M059J (cell line): ENCODE results near the gene ZNF506. TPM values are rescaled to one million over a fixed set of nuclear protein-coding genes. Genes with fewer than 3 reads are reported as not detected.
"Not testable (repeated sequence)": the region's sequence is repeated elsewhere in the genome, so short reads cannot be mapped to it uniquely, and the experiment has no call there.

Experiments
- DNase-seq: peaks from one replicate; pipeline ENCODE4 v3.0.0-alpha.2; 2012; ENCODE audit warnings: low read depth
- total RNA-seq: library from RNA; depleted of rRNA; stranded (reverse); fragments of >200 nt; shearing (Covaris generic); gene quantifications from 2 replicates; pipeline ENCODE4 v1.2.3, GENCODE V29; 2014

Gene ZNF506
- total RNA-seq, 1 experiment from 2014 or later: 8.0 TPM

DNA sequence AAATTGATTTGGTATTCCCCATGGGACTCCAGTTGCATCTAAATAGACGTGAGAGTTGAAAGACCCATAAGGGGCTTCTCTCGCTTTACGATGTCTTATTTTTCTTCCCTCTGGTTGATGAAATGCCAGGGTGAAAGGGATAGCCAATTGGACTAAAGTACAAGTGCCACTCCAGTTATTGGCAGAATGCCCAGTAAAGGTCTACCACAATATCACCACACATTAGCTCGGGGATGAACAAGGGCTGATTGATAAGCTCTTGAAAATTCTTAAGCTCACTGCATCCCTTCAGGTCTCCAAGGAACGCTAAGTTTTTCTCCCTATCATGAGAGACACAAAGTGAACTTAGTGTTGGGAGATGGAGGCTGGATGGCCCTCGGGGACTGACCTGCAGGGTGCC lies 39.8 kb downstream of the ZNF506 start:
- DNase-seq: peak; percentile 46

GRCh38 chr19:19778666-19779065 lies 42.9 kb downstream of the ZNF506 start:
- DNase-seq: no peak

- DNase-seq: no peak
Observed at GRCh38 chr19:19777692-19778091, 43.9 kb downstream of the ZNF506 start.

DNA sequence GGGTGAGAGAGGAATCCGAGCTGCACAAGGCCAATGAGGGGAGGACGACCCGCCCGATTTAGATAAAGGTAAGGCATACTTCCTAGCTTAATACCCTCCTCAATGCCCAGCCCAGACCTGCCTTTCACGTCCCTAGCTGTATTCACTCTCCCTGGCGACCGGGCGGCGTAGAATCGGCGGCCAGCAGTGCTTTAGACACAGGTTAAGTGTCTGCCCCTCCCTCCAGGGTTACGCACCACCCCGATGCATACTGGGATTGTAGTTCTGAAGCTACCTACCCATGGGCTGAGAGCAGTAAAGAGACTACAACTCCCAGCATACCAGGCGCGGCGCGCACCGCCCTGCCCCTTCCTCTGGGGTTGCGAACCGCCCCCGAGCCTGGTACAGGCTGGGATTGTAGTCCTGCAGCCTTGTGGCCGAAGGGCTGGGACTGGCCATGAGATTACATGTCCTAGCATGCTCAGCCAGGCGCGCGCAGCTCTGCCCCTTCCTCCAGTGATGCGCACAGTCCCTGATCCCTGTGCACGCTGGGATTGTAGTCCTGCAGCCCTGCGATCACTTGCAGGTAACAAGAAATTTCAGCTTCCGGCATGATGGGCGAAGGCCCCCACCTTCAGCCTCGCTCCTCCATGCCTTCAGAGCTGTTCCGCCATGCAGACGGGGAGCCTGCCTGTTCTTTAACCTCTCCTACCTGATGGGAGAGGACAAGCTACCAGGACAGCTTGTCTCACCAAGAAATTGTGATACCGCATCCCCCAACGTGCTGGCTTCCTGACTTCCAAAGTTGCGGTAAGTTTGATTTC lies 45.1 kb downstream of the ZNF506 start:
- DNase-seq: peak; percentile 99

DNA sequence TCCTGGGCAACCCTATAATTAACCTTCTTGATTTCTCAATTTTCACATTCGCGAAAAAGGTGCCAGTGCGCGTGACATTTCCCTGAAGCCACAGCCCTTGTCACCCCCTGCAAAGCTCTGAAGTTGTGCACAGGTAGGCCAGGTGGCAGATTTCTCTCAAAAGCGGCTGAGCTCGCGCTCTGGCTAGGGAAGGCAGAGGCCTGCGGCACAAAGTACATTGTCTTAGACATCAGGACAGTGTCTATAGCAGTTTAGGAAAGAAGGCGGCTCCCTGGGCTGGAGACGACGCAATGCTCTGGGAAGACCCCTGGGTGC lies 45.7 kb downstream of the ZNF506 start:
- no peak for DNase-seq

- DNase-seq: no peak
Observed at GRCh38 chr19:19774354-19775033, 47.1 kb downstream of the ZNF506 start.

DNA sequence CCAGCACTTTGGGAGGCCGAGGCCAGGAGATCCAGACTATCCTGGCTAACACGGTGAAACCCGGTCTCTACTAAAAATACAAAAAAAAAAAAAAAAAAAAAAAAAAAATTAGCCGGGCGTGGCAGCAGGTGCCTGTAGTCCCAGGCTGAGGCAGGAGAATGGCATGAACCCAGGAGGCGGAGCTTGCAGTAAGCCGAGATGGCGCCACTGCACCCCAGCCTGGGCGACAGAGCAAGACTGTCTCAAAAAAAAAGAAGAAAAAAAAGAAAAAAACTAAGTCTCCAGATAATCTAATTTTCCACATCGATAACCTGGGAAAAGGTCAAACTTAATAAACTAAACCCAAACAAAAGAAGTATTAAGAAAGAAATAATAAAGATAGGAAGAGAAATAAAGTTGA lies 49.6 kb downstream of the ZNF506 start:
- DNase-seq: not testable (repeated sequence)

GRCh38 chr19:19769971-19770370 lies 51.6 kb downstream of the ZNF506 start:
- DNase-seq: not testable (repeated sequence)

- DNase-seq: no peak
Observed at GRCh38 chr19:19758164-19758563, 63.4 kb downstream of the ZNF506 start.

DNA sequence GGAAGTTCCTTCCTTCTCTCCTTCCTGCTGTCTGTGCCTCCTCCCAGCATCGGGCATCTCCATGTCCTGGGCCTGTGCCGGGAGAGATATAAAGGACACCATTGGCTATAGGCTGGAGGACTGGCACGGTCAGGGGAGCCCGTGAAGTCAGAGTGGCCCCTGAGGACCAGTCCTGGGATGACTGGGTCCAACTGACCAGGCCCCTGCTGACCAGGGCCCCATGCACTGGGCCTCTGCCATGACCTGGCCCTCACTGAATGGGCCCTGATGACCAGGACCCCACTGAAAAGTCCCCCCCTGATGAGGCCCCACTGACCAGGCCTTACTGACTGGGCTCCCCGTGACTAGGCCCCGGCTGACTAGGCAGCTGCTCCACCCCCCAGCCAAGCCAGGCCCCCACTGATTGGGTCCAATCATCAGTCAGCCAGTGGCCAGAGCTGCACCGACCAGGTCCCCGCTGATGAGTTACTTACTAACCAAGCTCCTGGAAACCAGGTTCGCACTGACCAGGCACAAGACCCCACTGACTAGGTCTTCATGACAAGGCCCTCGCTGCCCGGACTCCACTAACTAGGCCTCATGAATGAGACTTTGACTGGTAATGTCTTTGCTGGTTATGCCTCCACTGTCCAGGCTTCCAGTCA lies 68.7 kb downstream of the ZNF506 start:
- no peak for DNase-seq

GRCh38 chr19:19751846-19752245 lies 69.7 kb downstream of the ZNF506 start:
- no peak for DNase-seq

GRCh38 chr19:19750842-19751790 lies 70.4 kb downstream of the ZNF506 start:
- no peak for DNase-seq

DNA sequence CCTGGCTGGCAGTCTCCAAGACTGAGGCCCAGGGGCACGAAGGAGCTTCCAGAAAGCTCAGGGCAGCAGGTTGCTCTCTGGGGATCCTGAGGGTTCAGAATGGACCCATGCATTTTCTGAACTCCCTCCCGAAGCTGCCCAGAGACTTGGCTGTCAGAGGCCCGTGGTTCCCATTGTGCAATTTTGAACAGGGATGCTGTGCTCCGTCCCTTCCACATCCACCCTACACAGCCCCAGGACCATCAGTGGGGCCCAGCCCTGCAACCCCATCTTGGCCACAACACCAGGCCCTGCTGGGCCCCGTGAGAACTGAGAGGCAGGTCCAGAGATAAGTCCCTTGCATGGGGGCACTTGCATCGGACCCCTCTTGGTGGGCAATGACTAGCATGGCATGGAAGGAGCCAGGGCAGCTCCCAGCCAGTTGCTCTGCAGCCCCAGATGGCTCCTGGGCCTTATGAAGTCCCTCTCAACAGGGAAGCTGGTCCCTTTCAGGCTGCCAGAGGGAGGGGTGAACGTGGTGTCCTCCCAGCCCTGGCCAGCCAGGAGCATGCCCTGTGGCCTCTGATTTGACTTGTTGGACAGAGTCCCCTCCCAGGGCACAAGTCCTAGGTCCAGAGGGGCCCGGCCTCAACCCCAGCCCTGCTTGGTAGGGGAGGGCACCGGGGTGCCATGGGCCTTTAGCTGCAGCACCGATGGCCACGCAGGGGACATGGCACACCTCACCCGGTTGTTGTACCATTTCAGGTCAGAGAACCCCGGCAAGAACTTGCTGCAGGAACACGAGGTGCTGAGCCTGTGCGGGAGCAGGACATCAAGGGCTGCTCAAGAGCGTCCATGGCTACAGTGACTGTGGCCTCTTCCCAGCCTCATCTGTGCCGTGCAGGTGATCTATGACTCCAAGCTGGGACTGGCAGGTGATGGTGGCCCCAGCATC lies 71.4 kb downstream of the ZNF506 start:
- no peak for DNase-seq

DNA sequence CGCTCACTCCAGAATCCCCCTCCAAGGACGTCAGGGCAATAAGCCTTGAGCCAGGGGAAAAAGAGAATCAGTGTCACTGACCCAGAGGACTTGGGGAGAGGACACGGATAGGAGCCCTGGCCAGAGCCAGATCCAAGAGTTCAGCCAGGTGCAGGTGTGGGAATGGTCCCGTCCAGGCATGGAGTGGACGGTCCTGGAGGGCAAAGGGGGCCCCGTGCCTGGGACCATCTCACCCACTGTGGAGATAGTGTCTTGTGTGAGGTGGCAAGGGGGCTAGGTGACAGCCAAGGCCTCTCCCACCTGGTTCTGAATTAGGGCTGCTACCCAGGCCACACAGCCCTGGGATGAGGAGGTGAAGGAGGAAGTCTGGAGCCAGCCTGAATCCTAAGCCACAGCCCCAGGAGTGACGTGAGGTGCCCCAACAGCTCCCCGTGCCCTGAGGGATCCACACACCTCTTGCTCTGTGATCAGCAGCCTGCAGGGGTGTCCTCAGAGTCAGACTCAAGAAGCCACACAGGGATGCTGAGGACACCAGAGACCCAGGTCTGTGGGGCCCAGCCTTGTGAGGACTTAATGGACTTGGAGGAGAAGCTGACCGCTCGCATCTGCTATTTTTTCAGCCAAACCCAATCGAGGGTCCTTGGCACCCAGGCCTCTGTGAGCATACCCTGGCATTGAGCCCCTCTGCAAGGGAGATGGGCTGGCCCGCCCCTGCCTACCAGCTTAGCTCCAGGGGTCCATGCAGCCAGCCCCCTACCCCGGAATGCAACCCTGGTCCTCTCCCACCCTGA lies 72.2 kb downstream of the ZNF506 start:
- no peak for DNase-seq

DNA sequence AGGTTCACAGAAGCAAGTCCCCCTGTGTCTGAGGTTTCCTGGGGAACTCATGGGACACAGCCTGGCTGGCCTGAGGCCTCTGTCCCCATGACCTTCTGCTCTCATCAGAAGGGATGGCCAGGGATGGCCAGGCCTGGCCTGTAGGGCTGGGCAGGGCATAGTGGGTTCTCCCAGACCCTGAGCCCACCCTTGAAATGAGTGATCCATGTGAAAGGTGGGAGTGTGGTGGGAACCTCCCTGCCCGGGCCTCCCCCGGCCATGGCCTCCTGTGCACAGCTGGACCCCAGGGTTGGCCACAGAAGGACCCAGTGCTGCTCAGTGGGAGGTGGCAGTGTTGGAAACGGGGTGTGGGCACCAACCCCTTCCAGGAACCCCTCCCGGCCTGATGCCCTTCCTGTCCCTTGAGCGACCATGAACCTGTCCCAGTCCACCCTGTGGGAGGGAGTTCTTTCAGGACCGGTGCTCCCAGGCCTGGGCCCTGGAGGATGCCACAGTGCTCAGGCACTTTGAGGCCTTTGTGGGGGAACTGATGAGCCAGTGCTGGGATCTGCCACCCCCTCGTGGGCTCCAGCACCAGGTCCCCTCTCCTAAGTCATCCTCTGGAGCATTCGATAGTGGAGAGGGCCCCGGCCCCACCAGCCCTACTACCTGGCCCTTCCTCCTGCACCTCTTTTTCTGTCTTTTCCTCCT lies 73.2 kb downstream of the ZNF506 start:
- DNase-seq: no peak

GRCh38 chr19:19747357-19748220 lies 74.0 kb downstream of the ZNF506 start:
- no peak for DNase-seq

- no peak for DNase-seq
Observed at GRCh38 chr19:19746286-19747213, 75.0 kb downstream of the ZNF506 start.
